HCEC 1CT (cell line): ENCODE data around the gene ZCCHC24.

ENCODE experiments used
- DNase-seq: peaks from one replicate; pipeline ENCODE4 v3.0.0-alpha.2; 2017

Gene ZCCHC24

DNA sequence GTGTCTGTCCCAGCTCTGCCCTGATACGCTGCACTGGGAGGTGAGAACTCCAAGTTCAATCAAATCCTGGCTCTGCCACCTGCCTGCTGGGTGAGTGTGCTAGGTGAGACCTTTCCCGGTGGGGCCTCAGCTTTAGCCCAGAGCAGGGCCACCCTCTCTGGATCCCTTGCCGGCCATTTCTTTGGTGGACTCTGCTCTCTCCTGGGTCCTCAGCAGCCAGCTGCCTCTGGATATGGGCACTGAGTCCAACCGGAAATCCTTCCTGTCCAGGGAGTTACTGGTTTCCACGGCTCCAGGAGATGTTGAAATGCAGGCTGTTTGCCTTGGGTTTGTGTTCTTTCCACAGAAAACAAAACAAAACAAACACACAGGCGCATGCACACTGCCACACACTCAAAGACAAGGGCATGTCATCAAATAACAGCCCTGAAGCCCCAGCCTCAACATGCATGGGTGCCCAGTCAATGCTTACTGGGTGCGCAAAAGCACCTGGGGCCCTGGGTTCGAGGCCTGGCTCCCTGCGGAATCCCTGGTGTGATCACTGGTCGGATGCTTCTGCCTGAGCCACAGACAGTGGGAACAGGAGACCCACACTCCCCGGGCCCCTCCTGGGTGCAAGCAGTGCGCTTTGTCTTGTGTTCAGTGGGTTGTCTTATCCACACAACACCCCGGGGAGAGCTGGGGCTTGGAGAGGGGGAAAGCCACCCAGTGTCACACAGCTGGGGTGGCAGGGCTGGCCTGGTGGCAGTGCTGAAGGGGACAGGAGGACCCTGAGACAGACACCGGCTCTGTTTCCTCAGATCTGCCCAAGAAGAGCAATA is 65.1 kb downstream of the ZCCHC24 start:
- peak; percentile 64 for DNase-seq

GRCh38 chr10:79379512-79380124 is 65.8 kb downstream of the ZCCHC24 start:
- DNase-seq: no peak

DNA sequence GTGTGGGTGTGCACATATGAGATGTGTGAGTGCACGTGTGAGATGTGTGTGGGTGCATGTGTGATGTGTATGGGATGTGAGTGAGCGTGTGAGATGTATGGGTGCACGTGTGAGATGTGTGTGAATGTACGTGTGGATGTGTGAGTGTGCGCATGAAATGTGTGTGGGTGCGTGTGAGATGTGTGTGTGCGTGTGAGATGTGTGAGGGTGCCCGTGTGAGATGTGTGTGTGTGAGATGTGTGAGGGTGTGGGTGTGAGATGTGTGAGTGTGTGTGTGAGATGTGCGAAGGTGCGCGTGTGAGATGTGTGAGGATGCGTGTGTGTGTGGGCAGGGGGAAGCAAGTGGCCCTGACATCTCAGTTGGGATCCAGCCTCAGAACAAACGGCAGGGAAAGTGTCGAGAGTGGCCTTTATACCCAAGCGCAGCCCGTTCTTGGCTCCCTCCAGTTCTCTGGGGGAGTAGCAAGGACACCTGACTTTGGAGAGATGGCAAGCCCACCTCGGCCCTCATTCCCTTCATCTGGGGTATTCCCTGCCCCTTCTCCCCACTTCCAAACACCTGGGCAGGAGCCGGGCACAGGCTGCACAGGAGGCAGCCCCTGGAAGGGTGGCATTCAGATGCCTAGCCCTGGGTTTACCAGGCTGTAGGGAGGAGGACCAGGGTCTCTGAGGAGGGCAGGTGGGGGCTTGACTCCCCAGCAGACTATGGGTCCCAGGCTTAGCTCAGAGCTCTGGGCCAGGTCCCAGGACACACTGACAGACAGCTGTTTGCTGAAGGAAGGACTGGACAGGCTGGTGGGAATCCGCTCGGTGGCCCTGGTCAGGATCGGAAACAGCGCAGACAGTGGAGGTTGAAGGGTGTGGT is 66.5 kb downstream of the ZCCHC24 start:
- no peak for DNase-seq

- no peak for DNase-seq
These were observed 67.1 kb downstream of the ZCCHC24 start for GRCh38 chr10:79378383-79378646.

DNA sequence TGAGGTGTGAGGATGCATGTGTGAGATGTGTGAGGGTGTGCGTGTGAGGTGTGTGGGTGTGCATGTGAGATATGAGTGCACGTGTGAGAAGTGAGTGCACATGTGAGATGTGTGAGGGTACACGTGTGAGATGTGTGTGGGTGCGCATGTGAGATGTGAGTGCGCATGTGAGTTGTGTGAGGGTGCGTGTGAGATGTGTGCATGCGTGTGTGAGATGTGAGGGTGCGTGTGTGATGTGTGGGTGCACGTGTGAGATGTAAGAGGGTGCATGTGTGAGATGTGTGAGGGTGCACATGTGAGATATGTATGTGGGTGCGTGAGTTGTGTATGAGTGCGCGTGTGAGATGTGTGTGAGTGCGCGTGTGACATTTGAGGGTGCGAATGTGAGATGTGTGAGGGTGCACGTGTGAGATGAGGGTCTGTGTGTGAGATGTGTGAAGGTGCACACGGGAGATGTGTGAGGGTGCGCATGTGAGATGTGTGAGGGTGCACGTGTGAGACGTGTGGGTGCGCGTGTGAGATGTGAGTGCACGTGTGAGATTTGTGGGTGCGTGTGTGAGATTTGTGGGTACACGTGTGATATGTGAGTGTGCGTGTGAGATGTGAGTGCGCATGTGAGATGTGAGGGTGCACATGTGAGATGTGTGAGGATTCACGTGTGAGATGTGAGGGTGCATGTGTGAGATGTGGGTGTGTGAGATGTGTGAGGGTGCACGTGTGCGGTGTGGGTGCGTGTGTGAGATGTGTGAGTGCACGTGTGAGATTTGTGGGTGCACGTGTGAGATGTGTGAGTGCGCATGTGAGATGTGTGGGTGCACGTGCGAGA is 67.7 kb downstream of the ZCCHC24 start:
- no peak for DNase-seq

- DNase-seq: no peak
These were observed 68.5 kb downstream of the ZCCHC24 start for GRCh38 chr10:79376751-79377556.

DNA sequence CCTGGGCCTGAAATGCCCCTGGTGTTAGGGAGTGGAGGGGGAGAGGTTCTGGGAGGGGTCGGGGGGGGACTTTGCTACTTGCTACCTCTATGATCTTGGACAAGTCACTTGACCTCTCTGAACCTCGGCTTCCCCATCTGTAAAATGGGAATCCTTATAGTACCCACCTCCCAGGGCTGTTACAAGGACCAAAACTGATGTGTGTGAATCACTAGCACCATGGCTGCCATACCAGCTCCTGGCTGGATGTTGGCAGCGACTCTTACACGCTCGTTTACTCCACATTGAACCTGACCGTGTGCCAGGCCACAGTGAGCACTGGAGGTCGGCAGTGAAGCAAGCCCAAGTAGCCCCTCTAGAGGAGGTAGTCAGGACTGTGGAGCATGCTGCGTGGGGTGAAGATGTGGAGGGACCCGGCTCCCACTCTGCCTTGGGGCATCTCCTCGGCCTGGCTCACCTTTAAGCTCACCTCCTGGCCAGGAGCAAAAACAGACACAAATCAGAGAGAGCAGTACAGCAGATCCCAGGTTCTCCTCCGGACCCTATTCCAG is 69.3 kb downstream of the ZCCHC24 start:
- no peak for DNase-seq

DNA sequence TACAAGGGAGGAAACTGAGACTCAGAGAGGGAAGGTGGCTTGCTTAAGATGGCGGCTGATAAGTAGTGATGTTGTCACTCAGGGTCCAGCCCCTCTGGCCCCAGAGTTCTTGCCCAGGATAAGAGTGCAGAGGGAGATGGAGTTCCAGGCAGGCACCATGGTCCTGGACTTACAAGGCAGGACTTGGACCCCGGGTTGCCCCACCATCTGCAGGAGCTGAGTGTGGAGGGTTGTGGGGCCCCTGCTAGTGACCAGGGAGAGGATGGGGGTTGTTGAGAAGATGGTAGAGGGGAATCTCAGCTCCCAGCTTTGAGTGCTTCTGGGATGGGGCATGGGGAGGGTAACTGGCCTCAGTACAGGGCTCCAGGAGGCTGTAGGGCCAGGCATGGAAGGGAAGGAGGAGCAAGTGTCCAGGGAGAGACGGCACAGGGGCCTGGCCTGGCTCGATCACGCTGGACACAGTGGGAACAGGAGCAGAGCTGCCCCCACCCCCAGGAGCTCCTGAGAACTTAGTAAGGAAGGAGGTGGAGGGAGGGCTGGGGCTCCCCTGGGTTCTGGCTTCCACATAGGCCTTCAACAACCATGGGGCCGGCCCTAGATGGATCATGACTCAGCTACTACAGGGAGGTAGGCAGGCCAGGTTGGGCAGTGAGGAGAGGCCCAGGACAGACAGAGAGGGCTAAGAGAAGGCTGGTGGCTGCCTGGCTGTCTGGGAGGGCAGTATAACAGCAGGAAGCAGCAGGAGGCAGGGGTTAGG is 69.9 kb downstream of the ZCCHC24 start:
- DNase-seq: no peak

- peak; percentile 54 for DNase-seq
These were observed 70.9 kb downstream of the ZCCHC24 start for GRCh38 chr10:79374312-79375191.

GRCh38 chr10:79372871-79373270 is 72.6 kb downstream of the ZCCHC24 start:
- no peak for DNase-seq

GRCh38 chr10:79367426-79368189 is 77.8 kb downstream of the ZCCHC24 start:
- DNase-seq: peak; percentile 16

- DNase-seq: no peak
These were observed 83.6 kb downstream of the ZCCHC24 start for GRCh38 chr10:79361726-79362397.

DNA sequence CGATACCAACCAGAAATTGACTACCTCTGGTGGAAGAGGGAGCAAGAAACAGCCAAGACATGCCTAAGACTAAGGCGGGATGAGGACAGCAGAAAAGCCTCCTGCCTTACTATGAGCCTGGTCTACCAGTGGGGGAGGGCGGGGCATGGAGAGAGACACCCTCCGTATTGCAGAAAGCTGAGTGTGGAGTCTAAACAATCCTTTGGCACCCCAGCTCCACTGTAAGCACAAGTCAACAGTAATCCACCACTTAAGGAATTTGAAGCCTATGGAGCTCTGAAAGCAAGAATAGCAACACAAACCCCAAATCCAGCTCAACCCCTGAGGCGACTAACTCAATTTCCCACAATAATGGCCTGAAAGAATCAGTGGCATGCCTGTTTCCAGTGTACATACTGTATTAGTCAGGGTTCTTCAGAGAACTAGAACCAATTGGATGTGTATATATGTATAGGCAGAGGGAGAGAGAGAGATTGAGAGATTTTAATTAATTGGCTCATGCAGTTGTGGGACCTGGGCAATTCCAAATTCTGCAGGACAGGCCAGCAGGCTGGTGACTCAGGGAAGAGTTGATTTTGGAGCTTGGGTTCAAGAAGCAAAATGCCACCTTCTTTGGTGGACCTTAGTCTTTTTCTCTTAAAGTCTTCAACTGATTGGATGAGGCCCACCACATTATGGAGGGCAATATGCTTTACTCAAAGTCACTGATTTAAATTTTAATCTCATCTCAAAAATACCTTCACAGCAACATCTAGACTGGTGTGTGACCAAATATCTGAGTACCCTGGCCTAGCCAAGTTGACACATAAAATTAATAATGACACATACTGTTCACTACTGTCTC is 84.7 kb downstream of the ZCCHC24 start:
- DNase-seq: no peak

GRCh38 chr10:79359816-79360498 is 85.5 kb downstream of the ZCCHC24 start:
- DNase-seq: no peak

DNA sequence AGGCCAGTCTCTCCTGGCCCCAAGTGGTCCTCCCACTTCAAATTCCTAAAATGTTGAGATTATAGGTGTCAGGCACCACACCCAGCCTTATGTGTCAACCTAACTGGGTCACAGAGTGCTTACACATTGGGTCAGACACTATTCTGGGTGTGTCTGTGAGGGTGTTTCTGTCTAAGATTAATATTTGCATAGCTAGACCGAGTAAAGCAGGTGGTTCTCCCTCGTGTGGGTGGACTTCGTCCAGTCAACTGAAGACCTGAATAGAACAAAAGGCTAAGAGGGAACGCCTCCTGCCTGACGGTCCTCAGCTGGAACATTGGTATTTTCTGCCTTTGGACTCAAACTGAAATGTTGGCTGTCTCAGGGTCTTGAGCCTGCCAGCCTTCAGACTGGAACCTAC is 86.6 kb downstream of the ZCCHC24 start:
- no peak for DNase-seq

DNA sequence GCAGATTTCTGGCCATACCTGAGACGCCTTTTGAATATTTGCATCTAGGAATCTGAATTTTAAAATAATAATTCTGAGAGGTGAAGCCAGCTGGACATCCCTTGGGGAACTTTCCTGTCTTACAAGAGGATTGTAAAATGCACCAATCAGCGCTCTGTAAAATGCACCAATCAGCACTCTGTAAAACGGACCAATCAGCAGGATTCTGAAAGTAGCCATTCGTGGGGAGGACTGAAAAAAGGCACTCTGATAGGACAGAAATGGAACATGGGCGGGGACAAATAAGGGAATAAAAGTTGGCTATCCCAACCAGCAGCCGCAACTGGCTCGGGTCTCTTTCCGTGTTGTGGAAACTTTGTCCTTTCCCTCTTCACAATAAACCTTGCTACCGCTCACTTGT is 88.2 kb downstream of the ZCCHC24 start:
- DNase-seq: no peak

DNA sequence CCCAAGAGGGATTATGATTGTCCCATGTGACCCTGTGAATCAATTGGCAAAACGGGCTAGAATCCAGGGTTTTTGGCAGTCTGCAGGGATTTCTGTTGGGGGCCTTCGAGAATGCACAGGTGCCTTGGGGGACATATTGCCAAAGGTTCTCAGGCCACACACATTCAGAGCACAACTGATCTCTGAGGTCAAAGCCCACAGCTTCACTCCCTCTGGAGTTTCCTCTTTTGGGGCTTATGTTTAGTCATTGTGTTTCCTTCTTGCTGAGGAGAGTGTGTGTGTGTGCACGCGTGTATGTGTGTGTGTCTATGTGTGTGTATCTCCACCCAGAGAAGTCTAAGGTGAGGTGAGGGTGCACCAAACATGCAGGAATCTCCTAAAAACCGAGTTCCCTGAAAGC is 89.3 kb downstream of the ZCCHC24 start:
- no peak for DNase-seq
